Suprapubic skin (tissue), 4 donors: Measurements from ENCODE around the gene WFIKKN1. TPM values are rescaled to one million over a fixed set of nuclear protein-coding genes. Genes with fewer than 3 reads are reported as not detected.

ENCODE experiments used
- DNase-seq, 2 donors: peaks; one replicate each; pipeline ENCODE4 v3.0.0-alpha.2; 2019; ENCODE audit warnings: low spot score in 2 of 2
- H3K27ac ChIP-seq: fragments of 200-600 bp; sonication (generic); one replicate; pipeline ENCODE4 v1.5.1; 2019
- H3K27me3 ChIP-seq: fragments of 200-600 bp; sonication (generic); one replicate; pipeline ENCODE4 v1.5.1; 2019
- H3K36me3 ChIP-seq: fragments of 200-600 bp; sonication (generic); one replicate; pipeline ENCODE4 v1.5.1; 2019
- H3K4me1 ChIP-seq: fragments of 200-600 bp; sonication (generic); one replicate; pipeline ENCODE4 v1.5.1; 2019
- H3K4me3 ChIP-seq: fragments of 200-600 bp; sonication (generic); one replicate; pipeline ENCODE4 v1.5.1; 2019; ENCODE audit warnings: mild to moderate bottlenecking
- H3K9me3 ChIP-seq: fragments of 200-600 bp; sonication (generic); one replicate; pipeline ENCODE4 v1.5.1; 2019
- CTCF ChIP-seq, 2 donors: fragments of 200-600 bp in 1 of 2; fragments of 450-650 bp in 1 of 2; sonication (generic) in 1 of 2; IDR thresholded peaks; one replicate each; pipeline ENCODE4 v1.5.1; 2016 to 2019; ENCODE audit warnings: antibody characterized with exemption in 2 of 2, mild to moderate bottlenecking in 1 of 2, moderate library complexity in 1 of 2
- EP300 ChIP-seq: sonication (generic); formaldehyde crosslinking; IDR thresholded peaks from one replicate; pipeline ENCODE4 v1.6.1; 2017; ENCODE audit warnings: antibody characterized with exemption
- POLR2A ChIP-seq, 2 donors: fragments of 450-650 bp; IDR thresholded peaks; one replicate each; pipeline ENCODE4 v1.6.1; 2017; ENCODE audit warnings: antibody characterized with exemption in 2 of 2, mild to moderate bottlenecking in 2 of 2, moderate library complexity in 2 of 2
- POLR2AphosphoS5 ChIP-seq, 3 donors: sonication (generic); formaldehyde crosslinking; IDR thresholded peaks; one replicate each; pipeline ENCODE4 v1.6.1; 2017; ENCODE audit warnings: antibody characterized with exemption in 3 of 3
- WGBS: methylation state at CpG from one replicate; pipeline ENCODE4 v1.1.5; 2018; 5-methylcytosine and 5-hydroxymethylcytosine counted together
- total RNA-seq, 4 donors: library from RNA; depleted of rRNA; stranded (reverse); fragments of >200 nt; gene quantifications; one replicate each; pipeline ENCODE4 v1.1.0, GENCODE V29; 2016

Gene WFIKKN1
- total RNA-seq, 4 donors from 2014 or later: 1.2 to 12.6 (median 4.6) TPM

DNA sequence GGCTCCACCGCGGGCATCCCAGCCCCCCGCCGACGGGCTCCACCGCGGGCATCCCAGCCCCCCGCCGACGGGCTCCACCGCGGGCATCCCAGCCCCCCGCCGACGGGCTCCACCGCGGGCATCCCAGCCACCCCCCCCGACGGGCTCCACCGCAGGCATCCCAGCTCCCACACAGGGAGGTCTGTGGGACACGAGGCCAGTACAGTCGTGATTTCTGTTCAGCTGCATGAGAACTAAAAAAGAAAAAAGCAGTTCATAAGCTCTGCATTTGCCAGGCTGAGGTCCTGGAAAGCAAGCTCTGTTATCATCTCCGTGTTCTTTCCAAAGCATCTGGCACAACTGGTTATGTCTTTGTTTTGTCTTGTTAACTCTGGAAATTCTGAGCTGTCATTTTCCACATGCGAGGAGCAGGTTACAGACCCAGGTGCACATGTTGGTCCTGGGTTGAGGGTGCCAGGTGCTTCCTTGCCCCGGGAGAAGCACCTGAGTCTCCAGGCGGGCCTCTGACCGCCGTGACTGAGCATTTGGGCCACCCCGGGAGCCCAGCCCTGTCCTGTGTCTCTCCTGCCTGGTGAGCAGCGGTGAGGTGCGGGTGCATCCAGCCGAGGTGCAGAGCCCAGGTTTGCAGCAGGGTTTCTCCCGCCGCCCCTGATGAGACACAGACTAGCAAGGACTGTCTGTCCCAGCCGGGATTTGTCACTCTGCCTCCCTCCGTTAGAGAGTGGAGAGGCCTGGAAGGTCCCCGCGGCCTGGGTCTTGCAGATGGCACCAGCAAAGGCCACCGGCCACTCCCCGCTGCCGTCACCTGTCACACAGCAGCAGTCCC lies 9.9 kb upstream of the WFIKKN1 start:
- H3K27ac ChIP-seq: peak overlapping the region; percentile 63
- no peaks in the 10 kb centered on the region for H3K9me3 ChIP-seq
- no peaks in the 10 kb centered on the region for H3K27me3 ChIP-seq
- DNase-seq: no peak
- no peak for TF ChIP-seq EP300
- no peak for TF ChIP-seq CTCF (IDR thresholded peaks at IDR 0.05)
- no peak for TF ChIP-seq POLR2A (IDR thresholded peaks at IDR 0.05)
- TF ChIP-seq POLR2AphosphoS5 (IDR thresholded peaks at IDR 0.05): no peak
- H3K36me3 ChIP-seq: peaks cover 6% of the 10 kb centered on the region
- 44% methylated on average over 4 of the region's 41 CpGs for WGBS
- no peak overlapping the region for H3K4me3 ChIP-seq
- peaks cover 47% of the 10 kb centered on the region for H3K4me1 ChIP-seq

- H3K27me3 ChIP-seq: no peaks in the 10 kb centered on the region
- H3K4me3 ChIP-seq: no peak overlapping the region
- 63% methylated on average over 10 of the region's 21 CpGs for WGBS
- TF ChIP-seq EP300: no peak
- no peak for TF ChIP-seq POLR2AphosphoS5 (IDR thresholded peaks at IDR 0.05)
- no peak for TF ChIP-seq POLR2A (IDR thresholded peaks at IDR 0.05)
- TF ChIP-seq CTCF (IDR thresholded peaks at IDR 0.05): no peak
- peaks cover 13% of the 10 kb centered on the region for H3K36me3 ChIP-seq
- H3K4me1 ChIP-seq: peaks cover 44% of the 10 kb centered on the region
- H3K27ac ChIP-seq: peak overlapping the region; percentile 63
- DNase-seq: no peak
- no peaks in the 10 kb centered on the region for H3K9me3 ChIP-seq
Observed at GRCh38 chr16:621526-622105, 9.2 kb upstream of the WFIKKN1 start.

DNA sequence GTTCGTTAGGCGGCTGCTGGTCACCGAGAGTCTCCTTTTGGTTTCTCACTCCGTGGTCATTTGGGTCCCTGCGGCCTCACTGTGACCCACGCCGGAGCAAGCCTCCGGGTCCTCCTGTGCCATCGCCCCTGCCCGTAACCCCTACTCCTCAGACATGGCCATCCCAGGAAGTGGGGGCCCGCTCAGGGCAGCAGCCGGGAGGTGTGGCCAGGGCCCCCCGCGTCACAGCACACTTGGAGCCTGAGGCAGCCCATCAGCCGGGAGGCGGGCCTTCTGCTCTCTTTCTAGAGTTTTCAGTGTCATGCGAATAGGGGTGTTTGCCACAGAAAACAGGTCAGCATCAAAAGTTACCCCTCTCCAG lies 7.9 kb upstream of the WFIKKN1 start:
- whole genome bisulfite sequencing: 89% methylated on average over 17 of the region's 17 CpGs
- DNase-seq: no peak
- H3K9me3 ChIP-seq: no peaks in the 10 kb centered on the region
- TF ChIP-seq EP300: no peak
- no peak for TF ChIP-seq POLR2AphosphoS5 (IDR thresholded peaks at IDR 0.05)
- no peak for TF ChIP-seq CTCF (IDR thresholded peaks at IDR 0.05)
- TF ChIP-seq POLR2A (IDR thresholded peaks at IDR 0.05): no peak
- peaks cover 26% of the 10 kb centered on the region for H3K36me3 ChIP-seq
- H3K27me3 ChIP-seq: no peaks in the 10 kb centered on the region
- peaks cover 50% of the 10 kb centered on the region for H3K4me1 ChIP-seq
- no peak overlapping the region for H3K4me3 ChIP-seq
- H3K27ac ChIP-seq: peak overlapping the region; percentile 63

- TF ChIP-seq POLR2AphosphoS5 (IDR thresholded peaks at IDR 0.05) (no peak), EP300 (no peak), CTCF (IDR thresholded peaks at IDR 0.05) (no peak)
- WGBS: 77% methylated on average over 10 of the region's 10 CpGs
- peaks cover 46% of the 10 kb centered on the region for H3K4me1 ChIP-seq
Observed at GRCh38 chr16:624526-625070, 6.2 kb upstream of the WFIKKN1 start.

More at GRCh38 chr16:624526-625070, 6.2 kb upstream of the WFIKKN1 start:
- Histone ChIP-seq H3K9me3 (no peaks in the 10 kb centered on the region), H3K4me3 (no peak overlapping the region), H3K27ac (no peak overlapping the region), H3K27me3 (no peaks in the 10 kb centered on the region), H3K36me3 (peaks cover 38% of the 10 kb centered on the region)
- no peak for DNase-seq
